ENCODE measurements around the gene LRRC58. TPM values are rescaled to one million over a fixed set of nuclear protein-coding genes. Genes with fewer than 3 reads are reported as not detected.
"Not testable (repeated sequence)": the region's sequence is repeated elsewhere in the genome, so short reads cannot be mapped to it uniquely, and the experiment has no call there.

The LRRC58 gene
- polyA plus RNA-seq (2012; ENCODE audit: insufficient read depth, insufficient read length), result 16.3 TPM

GRCh38 chr3:120348991-120349854 is at the start of gene LRRC58:
Gene LRRC58 (minus strand): TSS chr3:120349354. CDS start chr3:120349243, 111 bp downstream.
- DNase-seq (ENCODE audit: low read depth, low spot score), result peak; percentile 80
- peak within 1 kb of the TSS; percentile 82 for H3K4me3 ChIP-seq (ENCODE audit: low read length)

DNA sequence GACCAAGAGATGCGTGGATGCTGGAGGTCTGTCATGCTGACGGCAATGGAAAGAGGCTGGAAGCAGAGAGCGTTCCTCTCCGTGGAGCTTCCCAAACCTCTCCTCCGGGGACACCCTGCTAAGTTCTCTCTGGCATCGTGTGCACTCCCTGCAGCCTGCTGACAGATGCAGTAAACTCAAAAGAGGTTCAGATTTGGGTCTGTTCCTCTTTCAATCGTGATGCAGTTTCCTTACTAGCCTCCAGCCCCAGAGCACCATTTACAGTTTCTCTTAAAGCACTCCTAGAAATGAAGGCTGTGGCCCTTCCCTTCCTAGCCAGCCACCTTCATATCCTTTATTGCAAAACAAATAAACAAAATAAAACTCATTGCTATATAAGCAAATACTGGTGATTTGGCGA is 47.3 kb upstream of the LRRC58 start:
- DNase-seq (ENCODE audit: low read depth, low spot score), result no peak
- H3K4me3 ChIP-seq (ENCODE audit: low read length), result no peak overlapping the region

GRCh38 chr3:120394347-120394746 is 45.2 kb upstream of the LRRC58 start:
- no peak for DNase-seq (ENCODE audit: low read depth, low spot score)
- H3K4me3 ChIP-seq (ENCODE audit: low read length), result no peak overlapping the region

DNA sequence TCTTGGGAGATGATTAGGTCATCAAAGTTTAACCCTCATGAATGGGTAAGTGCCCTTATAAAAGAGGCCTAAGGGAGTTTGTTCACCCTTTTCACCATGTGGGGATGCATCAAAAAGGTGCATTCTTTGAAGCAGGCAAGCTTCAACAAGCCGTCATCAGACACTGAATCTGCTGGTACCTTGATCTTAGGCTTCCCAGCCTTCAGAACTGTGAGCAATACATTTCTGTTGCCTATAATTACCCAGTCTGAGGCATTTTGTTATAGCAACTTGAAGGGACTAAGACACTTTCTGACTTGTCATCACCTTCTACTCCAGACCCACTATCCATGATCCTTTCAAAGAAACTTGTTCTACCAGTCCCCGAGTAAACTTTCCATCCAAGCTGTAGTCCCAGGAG is 44.6 kb upstream of the LRRC58 start:
- no peak for DNase-seq (ENCODE audit: low read depth, low spot score)
- no peak overlapping the region for H3K4me3 ChIP-seq (ENCODE audit: low read length)

GRCh38 chr3:120393243-120393642 is 44.1 kb upstream of the LRRC58 start:
- DNase-seq (ENCODE audit: low read depth, low spot score), result no peak
- no peak overlapping the region for H3K4me3 ChIP-seq (ENCODE audit: low read length)

DNA sequence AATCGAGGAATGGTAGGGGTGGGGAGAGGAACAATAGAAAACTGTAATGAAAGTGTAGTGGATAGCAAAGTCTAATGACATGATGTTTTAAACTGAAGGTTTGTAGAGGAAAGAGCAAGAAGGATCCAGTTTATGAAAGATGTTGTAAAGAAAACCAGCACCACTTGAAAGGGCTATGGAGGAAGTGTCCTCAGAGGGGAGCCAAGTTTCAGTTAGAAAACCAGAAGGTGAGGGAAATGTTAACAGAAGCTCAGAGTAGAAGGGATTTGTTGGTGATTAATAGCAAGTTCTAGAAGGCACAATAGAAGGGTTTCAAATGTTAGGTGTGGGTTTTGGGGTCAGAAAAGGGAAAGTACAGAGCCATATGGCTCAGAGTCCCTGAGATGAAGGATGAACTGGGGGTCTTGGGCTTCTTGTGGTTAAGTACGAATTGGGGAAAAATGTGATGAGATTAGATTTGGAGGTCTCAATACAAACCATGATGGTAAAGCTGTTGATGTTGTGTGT is 33.8 kb upstream of the LRRC58 start:
- DNase-seq (ENCODE audit: low read depth, low spot score), result peak; percentile 56

DNA sequence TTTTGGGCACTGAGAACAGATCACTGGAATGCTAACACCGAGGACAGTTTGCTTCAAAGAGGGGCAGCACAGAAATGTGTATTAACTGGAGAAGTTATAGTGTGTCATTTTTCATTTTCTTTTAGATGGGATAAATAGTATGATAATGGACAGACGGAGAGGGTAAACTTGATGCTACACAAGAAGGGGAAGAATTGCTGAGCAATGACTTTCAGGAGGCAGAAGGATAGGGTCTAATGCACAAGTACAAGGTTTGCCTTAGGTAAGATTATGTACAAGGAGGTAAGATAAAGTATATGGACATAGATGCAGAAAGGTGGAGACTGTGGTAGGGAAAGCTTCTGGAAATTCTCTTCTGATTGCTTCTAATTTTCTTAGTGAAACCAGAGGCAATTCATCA is 32.3 kb upstream of the LRRC58 start:
- DNase-seq (ENCODE audit: low read depth, low spot score), result no peak
- H3K4me3 ChIP-seq (ENCODE audit: low read length), result no peak overlapping the region

More for the DNA sequence above, 33.8 kb upstream of the LRRC58 start:
- H3K4me3 ChIP-seq (ENCODE audit: low read length), result no peak overlapping the region

GRCh38 chr3:120377948-120378347 is 28.8 kb upstream of the LRRC58 start:
- not testable (repeated sequence) for H3K4me3 ChIP-seq (ENCODE audit: low read length); DNase-seq (ENCODE audit: low read depth, low spot score)

DNA sequence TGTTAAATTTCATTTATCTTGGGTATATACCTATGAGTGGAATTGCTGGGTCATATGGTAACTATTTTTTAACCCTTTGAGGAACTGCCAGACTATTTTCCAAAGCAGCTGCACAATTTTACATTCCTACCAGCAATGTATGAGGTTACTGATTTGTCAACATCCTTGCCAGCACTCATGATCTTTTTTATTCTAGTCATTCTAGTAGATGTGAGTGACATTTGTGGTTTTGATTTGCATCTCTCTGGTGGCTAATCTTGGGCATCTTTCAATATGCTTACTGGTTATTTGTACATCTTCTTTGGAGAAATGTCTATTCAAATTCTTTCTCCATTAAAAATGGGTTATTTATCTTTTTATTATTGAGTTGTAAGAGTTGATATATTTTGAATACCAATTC is 21.3 kb upstream of the LRRC58 start:
- H3K4me3 ChIP-seq (ENCODE audit: low read length), result no peak overlapping the region
- no peak for DNase-seq (ENCODE audit: low read depth, low spot score)

DNA sequence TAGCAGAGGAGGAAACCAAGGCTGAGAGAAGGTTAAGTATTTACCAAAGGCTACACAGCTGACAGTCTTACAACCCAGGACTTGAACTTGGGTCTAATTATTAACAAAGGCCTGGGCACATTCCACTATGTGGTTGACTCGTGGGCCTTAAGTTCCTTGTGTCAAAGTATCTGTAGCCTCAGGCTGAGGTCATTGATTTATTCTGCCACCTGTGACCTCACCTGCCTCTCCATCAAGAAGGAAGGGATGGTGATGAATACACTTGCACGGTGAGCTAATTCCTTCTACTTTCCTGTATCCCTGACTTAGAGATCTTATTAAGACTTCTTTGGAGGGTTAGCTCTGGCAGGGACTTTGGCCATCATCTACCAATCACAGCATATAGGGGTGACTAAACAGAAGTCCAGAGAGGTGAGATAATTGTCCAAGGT is 19.9 kb upstream of the LRRC58 start:
- DNase-seq (ENCODE audit: low read depth, low spot score), result no peak
- H3K4me3 ChIP-seq (ENCODE audit: low read length), result no peak overlapping the region

- no peak overlapping the region for H3K4me3 ChIP-seq (ENCODE audit: low read length)
Observed at GRCh38 chr3:120368172-120368571, 19.0 kb upstream of the LRRC58 start.

GRCh38 chr3:120364821-120365220 is 15.7 kb upstream of the LRRC58 start:
- no peak for DNase-seq (ENCODE audit: low read depth, low spot score)
- no peak overlapping the region for H3K4me3 ChIP-seq (ENCODE audit: low read length)

More at GRCh38 chr3:120368172-120368571, 19.0 kb upstream of the LRRC58 start:
- DNase-seq (ENCODE audit: low read depth, low spot score), result no peak

GRCh38 chr3:120364101-120364500 is 14.9 kb upstream of the LRRC58 start:
- H3K4me3 ChIP-seq (ENCODE audit: low read length), result no peak overlapping the region
- no peak for DNase-seq (ENCODE audit: low read depth, low spot score)

DNA sequence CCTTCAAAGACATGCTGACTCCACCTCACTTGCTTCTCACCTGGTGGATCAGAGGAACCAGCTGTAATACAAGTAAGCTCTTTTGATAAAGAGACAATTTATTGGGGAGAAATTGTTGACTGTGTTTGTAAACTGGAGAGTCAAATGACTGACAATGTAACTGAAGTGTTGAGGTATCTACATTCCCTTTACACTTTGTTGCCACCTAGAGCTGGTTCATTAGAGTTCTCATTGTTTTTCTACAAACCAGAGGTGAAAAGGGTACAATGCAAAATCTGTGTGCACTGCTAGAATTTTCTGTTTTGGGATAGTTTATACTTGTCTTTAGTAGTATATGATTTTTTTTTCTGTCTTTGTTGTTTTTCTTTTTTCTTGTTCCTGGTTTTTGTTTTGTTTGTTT is 8.7 kb upstream of the LRRC58 start:
- H3K4me3 ChIP-seq (ENCODE audit: low read length), result no peak overlapping the region
- DNase-seq (ENCODE audit: low read depth, low spot score), result no peak

DNA sequence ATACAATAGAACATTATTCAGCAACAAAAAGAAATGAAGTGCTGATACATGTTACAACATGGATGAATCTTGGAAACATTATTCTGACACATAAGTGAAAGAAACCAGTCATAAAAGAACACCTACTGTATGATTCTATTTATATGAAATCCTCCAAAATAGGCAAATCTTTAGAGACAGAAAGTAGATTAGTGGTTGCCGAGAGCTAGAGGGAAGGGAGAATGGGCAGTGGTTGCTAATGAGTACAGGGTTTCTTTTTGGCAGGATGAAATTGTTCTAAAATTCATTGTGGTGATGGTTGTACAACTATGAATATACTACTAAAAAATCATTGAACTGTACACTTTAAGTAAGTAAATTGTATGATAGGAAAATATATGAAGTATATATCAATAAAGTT is 6.3 kb upstream of the LRRC58 start:
- DNase-seq (ENCODE audit: low read depth, low spot score), result no peak
- no peak overlapping the region for H3K4me3 ChIP-seq (ENCODE audit: low read length)

DNA sequence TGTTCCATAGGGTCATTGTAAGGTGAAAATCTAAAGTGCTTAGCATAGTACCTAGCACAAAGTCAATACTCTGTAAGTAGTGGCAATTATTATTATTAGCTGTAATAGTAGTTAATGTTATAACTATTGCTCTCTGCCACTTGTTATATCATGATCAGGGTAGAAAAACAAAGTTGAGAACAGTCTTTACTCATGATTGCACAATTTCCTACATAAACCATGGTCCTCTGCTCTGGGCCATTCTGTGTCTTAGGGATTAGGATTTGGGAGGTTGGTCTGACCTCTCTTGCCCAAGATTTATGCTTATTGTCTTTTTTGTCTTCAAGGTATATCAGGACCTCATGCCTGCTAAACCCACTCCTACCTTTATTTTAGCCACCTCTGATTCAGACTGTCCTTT is 4.3 kb upstream of the LRRC58 start:
- DNase-seq (ENCODE audit: low read depth, low spot score), result no peak

DNA sequence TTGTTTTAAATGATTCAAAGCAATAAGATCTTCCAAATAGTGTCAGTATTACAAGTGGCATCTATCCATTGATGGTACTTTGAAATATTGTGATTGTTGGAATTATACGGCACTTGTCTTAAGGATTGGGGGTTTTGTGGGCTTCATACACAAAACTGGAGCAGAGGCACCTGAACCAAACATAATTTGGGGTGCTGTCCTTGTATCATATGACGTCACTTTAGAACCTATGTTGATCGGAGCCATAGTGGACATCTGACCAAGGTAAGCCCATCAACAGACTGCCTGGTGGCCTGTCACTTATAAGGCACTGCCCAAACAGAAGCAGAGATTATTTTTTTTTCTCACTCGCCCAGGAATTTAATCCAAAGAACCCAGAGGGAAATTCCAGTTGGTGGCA is 2.9 kb upstream of the LRRC58 start:
- no peak for DNase-seq (ENCODE audit: low read depth, low spot score)
- H3K4me3 ChIP-seq (ENCODE audit: low read length), result no peak overlapping the region

More for the DNA sequence above, 4.3 kb upstream of the LRRC58 start:
- H3K4me3 ChIP-seq (ENCODE audit: low read length), result no peak overlapping the region

DNA sequence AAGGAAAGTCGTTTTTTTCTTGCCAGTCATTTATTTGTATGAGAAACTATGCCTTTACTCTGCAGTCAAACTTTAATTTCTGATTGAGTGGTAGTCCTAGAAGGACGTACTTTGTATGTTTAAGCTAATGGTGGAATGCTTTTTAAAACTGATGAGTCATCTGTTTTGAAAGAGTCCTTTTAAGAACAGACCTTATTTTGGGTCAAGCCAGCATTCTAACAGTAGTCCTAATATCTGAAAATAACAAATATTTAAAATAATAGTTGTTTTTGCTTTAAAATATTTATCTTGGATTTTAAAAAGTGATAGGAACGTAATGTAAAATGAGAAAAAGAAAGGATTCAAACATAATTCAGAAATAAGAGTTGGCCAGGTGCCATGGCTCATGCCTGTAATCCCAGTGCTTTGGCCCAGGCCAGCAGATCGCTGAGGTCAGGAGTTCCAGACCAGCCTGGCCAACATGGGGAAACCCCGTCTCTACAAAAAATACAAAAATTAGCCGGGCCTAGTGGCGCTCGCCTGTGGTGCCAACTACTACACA is 1.3 kb upstream of the LRRC58 start:
- no peak overlapping the region for H3K4me3 ChIP-seq (ENCODE audit: low read length)
- DNase-seq (ENCODE audit: low read depth, low spot score), result no peak

DNA sequence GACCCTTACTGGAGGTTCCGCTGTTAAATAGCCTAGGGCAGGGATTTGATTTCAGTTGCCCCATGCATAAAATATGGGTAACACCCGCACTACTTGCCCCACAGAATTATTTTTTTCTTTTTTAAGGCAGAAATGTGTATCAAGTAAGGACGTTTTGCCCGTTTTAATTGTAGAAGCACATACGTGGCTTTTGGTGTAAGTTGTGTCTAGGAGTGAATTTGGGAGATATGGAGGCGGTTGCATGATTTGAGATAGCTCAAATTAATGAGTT is 636 bp upstream of the LRRC58 start:
- no peak for DNase-seq (ENCODE audit: low read depth, low spot score)
- H3K4me3 ChIP-seq (ENCODE audit: low read length), result peak overlapping the region; percentile 82

- peak overlapping the region; percentile 82 for H3K4me3 ChIP-seq (ENCODE audit: low read length)
- DNase-seq (ENCODE audit: low read depth, low spot score), result peak; percentile 43
Observed at GRCh38 chr3:120348065-120348990, 826 bp downstream of the LRRC58 start.
